ENCODE measurements around the gene SPIC.

SPIC gene

DNA sequence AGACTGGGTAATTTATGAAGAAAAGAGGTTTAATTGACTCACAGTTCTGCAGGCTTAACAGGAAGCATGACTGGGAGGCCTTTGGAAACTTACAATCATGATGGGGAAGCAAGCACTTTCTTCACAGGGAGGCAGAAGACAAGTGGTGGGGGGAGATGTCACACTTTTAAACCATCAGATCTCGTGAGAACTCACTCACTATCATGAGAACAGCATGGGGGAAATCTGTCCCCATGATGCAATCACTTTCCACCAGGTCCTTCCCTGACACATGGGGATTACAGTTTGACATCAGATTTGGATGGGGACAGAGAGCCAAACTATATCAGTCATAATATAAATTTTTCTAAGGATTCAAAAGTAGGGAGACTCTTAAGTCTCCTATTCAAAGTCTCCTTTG lies 46.0 kb downstream of the SPIC start:
- DNase-seq (ENCODE audit: low read depth, low spot score) = no peak
- no peak overlapping the region for H3K27ac ChIP-seq

DNA sequence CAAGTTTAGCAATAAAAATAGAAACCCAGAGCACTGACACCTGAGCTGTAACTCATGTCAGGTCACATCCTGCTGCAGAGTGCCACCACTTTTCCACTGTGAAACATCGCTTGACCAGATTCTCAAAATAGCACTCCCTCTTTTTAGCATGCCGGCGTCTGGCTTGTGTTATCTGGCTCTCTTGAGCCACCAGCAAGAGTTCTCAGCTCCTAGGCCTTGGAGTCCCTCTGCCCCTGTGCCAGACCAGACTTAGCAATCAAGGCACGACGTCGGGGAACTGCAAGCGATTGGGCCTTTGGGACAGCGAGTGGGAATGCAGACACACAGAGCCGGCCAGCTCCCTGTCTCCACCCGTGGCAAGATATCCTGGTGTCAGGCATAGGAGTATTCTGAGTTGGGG lies 52.5 kb downstream of the SPIC start:
- no peak for DNase-seq (ENCODE audit: low read depth, low spot score)
- no peak overlapping the region for H3K27ac ChIP-seq

DNA sequence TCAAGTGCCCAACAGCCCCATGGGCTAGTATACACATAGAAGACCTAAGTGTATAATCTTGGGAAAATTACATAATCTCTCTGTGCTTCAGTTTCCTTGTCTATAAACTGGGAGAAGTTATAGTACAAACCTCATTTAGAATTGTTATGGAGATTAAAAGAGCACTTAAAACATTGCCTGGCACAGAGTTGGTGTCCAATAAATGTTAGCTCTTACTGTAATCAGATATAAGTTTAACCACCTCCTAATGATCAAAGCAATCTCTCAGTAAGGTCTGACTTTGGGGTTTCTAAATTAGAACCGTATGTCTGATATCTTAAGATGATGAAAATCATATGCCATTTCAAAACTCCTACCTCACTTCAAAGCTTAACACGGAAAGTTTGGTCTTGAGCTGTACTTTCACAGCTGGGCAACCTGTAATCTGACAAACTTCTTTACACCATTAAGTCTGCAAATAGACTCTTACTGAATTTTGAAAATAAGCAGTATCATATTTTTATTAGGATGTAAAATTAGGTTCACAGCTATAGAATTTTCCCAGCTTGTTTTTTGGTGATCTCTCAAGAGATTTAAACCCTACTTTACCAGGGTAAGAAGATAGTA lies 61.0 kb downstream of the SPIC start:
- DNase-seq (ENCODE audit: low read depth, low spot score) = no peak
- no peak overlapping the region for H3K27ac ChIP-seq

Measured in epithelial cell of prostate (primary cell).